Subcutaneous adipose tissue (tissue), 4 donors: ENCODE results near the gene HECW1. TPM values are rescaled to one million over a fixed set of nuclear protein-coding genes. Genes with fewer than 3 reads are reported as not detected.

Source experiments
- CTCF ChIP-seq: fragments of 450-650 bp; IDR thresholded peaks from one replicate; pipeline ENCODE4 v1.5.1; 2016; ENCODE audit warnings: low read depth, mild to moderate bottlenecking, control low read depth, antibody characterized with exemption, moderate library complexity
- total RNA-seq, 4 donors: library from RNA; depleted of rRNA; stranded (reverse); fragments of >200 nt; gene quantifications; one replicate each; pipeline ENCODE4 v1.1.0, GENCODE V29; 2016

HECW1 gene
- total RNA-seq, 4 donors from 2014 or later, result 0.38 to 2.2 (median 0.80) TPM

GRCh38 chr7:43450894-43451293, 338.4 kb downstream of the HECW1 start:
- no peak for TF ChIP-seq CTCF

GRCh38 chr7:43454936-43455518, 342.6 kb downstream of the HECW1 start:
- no peak for TF ChIP-seq CTCF

GRCh38 chr7:43456200-43456599, 343.8 kb downstream of the HECW1 start:
- no peak for TF ChIP-seq CTCF

GRCh38 chr7:43458330-43459018, 346.0 kb downstream of the HECW1 start:
- TF ChIP-seq CTCF, result no peak

GRCh38 chr7:43459019-43459337, 346.5 kb downstream of the HECW1 start:
- TF ChIP-seq CTCF, result no peak

- TF ChIP-seq CTCF, result no peak
These were observed 348.4 kb downstream of the HECW1 start for GRCh38 chr7:43460733-43461348.

- no peak for TF ChIP-seq CTCF
These were observed 349.0 kb downstream of the HECW1 start for GRCh38 chr7:43461349-43462024.
